Cerebellar nuclear complex (tissue), 1 donor: ENCODE data around the gene MIGA1.
A peak's percentile ranks its signal among the peaks of the same experiment; 100 is the strongest.
"Not testable (repeated sequence)": the region's sequence is repeated elsewhere in the genome, so short reads cannot be mapped to it uniquely, and the experiment has no call there.

Experiments
- DNase-seq, 2 experiments: peaks; one replicate each; lab custom pipeline; 2025; lab: John Stamatoyannopoulos, UW

Gene MIGA1, protein sequence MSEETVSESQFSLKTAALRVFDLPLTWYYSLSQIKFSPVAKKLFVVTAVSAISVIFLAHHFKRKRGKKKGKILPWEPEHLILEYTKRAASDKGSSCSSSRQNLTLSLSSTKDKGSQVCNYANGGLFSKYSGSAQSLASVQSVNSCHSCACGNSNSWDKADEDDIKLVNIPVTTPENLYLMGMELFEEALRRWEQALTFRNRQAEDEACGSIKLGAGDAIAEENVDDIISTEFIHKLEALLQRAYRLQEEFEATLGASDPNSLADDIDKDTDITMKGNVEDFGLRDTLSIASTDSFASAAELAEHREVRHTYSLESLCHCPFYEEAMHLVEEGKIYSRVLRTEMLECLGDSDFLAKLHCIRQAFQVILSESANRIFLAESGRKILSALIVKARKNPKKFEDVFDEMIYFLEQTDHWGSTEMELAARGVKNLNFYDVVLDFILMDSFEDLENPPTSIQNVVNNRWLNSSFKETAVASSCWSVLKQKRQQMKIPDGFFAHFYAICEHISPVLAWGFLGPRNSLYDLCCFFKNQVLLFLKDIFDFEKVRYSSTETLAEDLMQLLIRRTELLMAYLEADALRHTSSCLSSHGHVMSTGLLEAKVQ

DNA sequence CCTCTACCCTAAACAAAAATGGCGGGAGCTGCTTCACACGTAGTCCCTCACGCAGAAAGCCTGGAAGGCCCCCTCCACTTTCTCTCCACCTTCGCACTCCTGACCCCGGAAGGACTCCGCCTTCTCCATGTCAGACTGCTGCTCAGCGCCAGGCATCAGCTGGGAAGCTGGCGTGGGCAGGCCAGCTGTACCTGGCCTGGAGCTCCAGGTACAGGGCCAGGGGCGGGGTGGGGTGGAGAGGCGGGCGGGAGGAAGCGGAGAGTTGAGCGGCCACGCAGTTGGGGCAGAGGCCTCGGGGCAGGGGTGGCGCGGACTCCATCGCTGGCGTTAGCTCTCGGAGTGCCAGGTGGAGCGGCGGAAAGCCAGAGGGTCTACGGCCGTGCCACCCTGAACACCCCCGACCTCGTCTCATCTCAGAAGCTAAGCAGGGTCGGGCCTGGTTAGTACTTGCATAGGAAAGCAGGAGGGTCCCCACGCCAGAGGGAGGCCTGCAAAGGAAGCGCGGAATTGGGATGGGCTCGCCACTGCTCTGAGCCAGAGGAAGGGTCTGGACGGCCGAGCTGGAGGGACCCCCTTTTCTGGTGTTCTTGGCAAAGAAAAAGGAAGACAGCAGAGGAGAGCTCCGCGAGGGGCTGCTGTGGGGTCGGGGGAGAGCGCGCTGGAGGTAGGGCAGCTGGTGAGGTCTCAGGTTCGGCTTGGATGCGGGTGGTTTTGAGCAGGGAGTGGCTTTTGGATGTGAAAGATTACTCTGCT, at the start of gene MIGA1:
Gene MIGA1, plus strand, starts transcription at position 121 of the 753 bp plus-strand sequence. CDS start 3,604 bp downstream, outside the sequence.
- DNase-seq, result peak; percentile 68 to 69

DNA sequence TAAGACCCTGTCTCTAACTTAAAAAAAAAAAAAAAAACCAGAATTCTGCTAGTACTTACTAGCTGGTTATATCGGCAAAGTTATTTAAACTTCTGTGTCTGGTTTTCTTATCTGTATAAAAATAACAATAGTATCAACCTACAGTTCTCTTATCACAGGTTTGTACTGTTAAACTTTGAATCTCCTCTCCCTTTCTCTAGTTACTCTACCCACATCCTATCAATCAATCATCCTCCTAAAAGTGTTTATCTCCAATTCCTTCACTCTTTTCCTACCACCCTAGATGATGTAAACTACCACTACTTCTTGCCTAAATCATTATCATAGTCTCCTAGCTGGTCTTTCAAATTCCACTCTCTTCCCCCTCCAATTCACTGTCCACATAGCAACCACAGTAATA, 47.4 kb upstream of the MIGA1 start:
- DNase-seq, result no peak

DNA sequence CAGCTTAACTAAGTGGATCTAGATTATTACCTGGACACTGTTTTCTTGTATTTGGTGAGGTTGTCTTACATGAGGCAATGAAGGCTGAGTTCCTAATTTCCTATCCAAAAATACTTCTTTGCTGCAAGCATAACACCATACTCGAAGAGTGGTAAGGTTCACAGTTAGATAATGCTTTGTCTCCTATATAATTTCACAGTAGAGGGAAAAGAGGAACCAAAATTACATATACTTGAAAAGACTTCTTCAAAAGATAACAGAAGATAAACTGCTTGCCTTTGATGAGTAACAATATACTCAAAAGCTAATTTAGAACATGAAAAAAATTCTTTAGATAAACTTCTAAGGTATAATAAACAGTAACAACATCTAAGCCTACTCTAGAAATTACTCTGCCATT, 40.2 kb upstream of the MIGA1 start:
- DNase-seq, result no peak

DNA sequence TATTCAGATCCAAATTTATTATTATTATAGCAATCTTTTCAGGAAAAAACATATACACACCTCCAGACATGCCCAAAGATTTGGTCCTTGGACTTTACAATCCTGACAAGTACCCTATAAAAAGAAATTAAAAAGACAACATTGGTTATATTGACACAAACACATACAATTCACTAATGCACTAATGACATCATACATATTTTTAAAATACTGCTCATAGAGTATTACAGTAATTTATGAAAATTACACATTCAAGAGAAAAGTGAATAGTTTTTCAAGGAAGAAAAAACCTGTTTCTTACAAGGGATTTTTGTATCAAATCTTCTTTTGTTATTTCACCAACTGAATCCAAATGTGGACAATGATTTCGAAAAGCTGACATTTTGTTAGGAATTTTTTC, 38.1 kb upstream of the MIGA1 start:
- DNase-seq, result no peak

DNA sequence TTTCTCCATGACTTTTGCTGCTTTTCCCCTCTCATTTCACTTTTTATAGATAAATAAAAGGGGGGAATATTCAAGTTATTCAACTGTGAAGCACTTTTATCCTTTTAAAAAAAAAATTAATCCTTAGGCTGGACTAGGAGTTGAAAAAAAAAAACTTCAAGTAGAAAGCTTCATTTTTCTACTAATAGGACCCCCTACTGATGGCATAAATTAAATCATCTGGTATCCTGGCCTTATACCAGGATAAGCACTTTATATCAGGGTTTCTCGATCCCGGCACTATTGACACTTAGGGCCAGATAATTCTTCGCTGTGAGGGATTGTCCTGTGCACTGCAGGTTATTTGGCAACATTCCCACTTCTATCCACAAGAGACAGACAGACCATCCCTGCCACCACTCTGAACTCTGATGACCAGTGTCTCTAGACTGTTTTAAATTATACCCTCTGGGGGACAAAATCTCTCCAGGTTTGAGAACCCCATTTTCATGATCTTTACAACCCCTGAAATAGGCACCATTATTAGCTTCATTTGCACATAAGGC, 37.4 kb upstream of the MIGA1 start:
- no peak for DNase-seq

DNA sequence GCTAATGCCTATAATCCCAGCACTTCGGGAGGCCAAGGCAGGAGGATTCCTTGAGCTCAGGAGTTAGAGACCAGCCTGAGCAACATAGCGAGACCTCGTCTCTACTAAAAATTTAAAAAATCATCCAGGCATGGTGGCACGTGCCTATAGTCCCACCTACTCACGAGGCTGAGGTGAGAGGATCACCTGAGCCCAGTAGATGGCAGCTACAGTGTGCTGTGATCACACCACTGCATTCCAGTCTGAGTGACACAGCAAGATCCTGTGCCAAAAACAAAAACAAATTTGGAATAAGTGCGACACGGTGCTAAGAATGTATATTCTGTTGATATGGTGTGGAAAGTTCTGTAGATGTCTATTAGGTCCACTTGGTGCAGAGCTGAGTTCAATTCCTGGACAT, 34.9 kb upstream of the MIGA1 start:
- no peak for DNase-seq

DNA sequence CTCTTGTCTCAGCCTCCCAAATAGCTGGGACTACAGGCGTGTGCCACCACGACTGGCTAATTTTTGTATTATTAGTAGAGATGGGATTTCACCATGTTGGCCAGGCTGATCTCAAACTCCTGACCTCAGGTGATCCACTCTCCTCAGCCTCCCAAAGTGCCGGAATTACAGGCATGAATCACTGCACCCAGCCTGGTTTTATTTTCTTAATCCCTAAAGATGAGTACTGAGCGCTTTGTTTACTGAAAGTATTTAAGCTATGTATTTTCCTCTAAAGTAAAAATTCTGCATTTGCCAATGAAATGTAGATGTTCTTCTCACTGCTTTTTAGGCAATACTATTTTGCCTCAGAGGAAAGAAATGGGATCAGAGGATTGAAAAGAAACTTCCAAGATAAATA, 30.0 kb upstream of the MIGA1 start:
- not testable (repeated sequence) for DNase-seq

DNA sequence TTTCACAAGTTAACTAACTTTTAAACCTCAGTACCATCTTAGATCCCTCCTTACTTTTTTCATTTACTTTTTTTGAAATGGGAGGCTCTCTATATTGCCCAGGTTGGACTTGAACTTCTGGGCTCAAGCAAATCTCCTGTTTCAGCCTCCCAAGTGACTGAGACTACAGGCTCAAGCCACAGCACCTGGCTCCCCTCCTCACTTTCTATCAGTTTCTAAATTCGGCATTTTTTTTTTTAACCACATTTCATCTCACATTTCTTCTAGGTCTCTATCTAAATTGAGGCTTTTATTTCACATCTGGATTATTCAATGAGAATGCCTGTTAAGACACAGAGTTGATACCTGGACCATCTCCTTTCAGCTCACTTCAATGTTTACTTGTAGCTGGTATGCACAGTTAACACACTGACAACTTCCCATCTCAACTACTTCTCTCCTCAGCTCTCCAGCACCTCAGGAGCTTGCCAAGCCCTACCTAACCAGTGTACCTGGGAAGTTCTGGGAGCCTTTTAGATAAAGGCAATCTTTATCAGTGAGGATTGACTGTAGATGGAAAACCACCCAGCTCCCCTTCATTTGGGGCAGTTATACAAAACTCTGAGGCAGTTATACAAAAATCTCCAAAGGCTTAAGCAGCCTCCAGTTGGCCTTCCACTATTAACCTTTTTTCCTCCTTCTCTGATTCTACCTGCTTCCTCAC, 23.2 kb upstream of the MIGA1 start:
- no peak for DNase-seq

DNA sequence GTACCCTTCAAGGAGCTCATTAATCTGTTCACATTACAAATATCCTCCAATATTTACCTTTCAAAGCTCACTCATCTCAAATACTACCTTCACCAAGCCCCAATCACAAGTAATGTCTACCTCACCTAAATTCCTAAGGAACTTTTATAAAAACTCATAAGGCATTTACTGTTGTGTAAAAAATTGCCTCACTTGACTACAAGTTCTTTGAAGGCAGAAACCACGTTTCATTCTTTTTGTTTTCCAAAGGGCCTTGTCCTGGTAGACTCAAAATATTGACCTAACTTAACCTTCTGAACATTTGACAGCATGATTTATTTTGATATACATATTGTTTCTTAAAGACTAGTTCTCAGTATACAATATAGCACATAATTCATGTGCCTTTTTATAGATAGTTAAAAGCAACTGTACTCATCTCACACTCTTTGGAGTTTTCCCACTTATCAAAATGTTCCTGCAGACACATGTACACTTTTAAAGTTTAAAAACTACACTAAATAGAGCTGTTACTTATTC, 22.3 kb upstream of the MIGA1 start:
- no peak for DNase-seq

DNA sequence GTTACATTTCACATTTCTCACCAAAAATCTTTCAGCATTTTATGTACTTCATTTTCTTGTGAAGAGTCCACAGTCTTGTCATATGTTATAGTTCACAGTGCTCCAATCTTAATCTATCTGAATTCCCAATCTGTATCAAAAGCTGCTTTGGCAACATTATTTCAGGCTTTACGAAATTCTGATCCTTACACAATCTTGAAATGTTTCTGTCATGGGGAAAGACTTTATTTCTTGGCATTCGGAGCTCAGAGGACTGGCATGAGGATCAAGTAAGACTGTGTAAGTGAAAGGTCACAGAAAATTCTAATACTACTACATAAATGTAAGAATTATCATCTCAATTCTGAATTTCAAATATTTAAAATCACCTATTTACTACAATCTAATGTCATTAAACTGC, 21.8 kb upstream of the MIGA1 start:
- DNase-seq, result no peak

DNA sequence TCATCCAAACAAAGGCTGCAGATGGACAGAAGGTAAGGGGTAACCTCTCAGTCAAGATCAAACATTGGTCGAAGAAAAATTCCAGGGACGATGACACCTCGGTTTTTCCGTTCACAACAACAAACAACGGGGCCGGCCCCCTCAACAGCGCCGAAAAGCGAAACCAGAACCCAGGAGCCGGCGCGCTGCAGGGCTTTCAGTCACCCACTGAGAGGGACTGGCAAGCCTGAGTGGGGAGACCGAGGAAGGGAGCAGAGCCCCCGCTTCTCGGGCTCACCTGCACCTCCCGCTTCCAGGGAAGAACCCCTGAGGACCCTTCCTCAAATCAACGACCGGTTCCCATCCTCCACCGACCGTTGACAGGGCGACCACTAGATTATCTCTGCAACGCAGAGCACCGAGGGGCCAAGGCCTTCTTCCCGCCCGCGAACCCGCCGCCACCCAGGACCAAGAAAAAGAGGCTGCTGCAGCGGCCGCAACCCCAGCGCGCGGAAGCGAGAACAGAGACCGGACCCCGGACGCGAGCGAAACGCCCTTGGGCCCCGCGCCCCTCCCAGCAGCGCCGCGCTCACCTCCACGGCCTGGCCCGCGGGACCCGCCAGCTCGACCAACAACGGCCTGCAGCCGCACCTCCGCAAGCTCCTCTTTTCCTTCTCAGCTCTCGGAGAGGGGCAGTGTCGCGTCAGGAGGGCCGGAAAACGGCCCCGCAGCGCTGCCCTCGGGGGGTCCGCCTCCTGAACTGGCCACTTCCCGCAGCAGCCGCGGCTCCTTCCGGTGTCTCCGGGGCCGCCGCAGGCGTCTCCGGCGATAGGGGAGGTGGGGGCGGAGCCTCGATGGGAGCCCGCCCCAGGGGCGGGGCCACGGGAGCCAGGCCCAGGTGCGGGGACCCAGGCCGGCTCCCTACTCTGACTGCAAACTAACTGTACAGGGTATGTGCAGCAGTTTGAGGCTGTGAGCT, 20.1 kb upstream of the MIGA1 start, which contains the start of gene USP33:
Gene USP33, minus strand, starts transcription at position 782 of the 958 bp plus-strand sequence. CDS start 18,155 bp downstream, outside the sequence.
- DNase-seq, result peak in 1 of 2 experiments; percentile 50

DNA sequence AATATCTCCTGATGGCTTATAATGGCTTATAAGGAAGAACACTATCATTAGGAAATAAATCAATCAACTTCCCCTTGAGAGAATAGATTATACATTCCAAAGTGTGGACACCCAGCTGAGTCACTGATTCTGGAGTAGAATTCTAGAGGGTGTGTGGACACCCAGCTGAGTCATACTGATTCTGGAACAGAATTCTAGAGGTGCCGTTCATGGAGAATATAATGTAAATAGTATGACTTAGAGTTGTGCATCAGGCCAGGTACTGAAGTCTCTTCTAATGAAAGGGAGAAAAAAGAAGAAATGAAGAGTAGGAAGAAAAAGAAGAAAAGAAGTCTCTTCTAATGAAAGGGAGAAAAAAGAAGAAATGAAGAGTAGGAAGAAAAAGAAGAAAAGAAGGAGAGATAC, 17.4 kb upstream of the MIGA1 start:
- no peak for DNase-seq

DNA sequence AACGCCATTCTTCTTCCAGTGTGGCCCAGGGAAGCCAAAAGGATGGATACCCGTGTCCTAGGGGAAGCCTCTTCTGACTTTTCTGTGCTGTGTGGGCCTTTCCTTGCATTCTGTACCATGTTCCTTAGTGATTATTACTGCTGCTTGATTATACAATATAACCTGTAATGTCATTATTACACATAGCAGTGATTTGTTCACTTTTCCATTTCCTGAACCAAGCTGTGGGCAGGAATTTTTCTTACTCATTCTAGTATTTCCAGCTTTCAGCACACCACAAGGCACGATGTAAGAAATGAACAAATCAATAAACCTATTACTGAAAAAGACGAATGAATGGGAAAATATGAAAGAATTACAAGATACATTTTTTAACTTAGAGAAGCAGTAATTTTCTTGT, 11.4 kb upstream of the MIGA1 start:
- DNase-seq, result no peak

DNA sequence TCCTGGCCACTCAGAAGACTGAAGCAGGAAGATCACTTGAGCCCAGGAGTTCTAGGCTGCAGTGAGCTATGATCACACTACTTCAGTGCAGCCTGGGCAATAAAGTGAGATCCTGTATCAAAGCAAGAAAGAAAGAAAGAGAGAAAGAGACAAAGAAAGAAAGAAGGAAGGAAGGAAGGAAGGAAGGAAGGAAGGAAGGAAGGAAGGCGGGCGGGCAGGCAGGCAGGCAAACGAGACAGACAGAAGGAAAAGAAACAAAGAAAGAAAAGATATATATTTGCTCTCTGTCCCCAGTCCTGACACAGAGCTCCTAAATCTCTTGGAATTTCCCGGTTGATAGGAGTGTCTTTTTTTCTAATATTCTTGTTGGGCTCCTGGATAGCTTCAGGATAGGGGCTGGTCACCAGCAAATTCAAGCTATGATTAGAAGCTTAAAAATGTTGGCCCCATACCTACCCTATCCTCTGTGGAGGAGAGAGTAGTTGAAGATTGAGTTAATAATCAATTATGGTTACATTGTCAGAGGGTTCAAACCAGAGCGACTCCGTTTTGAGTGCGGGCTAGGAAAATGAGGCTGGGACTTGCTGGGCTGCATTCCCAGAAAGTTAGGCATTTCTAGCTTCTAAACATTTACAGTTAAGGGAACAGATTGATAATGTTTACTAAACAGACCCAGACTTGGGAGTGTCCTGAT, 3.3 kb upstream of the MIGA1 start:
- DNase-seq, result no peak

DNA sequence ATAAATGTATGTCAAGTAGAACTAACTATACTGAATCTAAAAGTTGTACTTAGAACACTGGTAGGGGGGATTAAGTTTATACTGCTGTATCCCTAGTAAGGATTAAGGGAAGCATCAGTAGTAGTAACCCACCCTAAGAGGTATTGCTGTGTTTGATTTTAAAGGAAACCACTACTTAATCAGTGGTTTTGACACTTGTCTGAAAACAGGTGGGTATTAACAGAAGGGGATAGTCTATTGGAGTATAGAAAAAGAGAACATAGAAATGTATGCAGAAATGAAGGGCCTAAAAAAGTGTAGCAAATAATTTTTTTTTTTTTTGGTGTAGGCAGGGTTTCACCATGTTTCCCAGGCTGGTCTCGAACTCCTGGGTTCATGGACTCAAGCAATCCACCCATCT, 2.2 kb downstream of the MIGA1 start:
- DNase-seq, result no peak

DNA sequence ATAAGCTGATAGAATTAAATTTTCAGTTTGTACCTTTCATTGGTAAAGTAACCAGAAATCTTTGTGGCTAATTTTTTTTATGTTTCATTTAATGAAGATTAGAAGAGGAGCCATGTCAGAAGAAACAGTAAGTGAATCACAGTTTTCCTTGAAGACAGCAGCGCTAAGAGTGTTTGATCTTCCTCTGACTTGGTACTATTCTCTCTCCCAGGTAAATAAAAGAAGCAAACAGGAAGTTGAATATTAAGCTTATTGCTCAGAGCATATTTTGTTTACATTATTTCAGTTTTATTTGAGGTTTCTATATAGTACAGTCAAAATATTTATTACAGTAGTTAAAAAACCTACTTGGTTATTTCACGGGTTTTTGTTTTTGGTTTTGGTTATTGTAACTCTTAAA, 3.7 kb downstream of the MIGA1 start:
- no peak for DNase-seq

DNA sequence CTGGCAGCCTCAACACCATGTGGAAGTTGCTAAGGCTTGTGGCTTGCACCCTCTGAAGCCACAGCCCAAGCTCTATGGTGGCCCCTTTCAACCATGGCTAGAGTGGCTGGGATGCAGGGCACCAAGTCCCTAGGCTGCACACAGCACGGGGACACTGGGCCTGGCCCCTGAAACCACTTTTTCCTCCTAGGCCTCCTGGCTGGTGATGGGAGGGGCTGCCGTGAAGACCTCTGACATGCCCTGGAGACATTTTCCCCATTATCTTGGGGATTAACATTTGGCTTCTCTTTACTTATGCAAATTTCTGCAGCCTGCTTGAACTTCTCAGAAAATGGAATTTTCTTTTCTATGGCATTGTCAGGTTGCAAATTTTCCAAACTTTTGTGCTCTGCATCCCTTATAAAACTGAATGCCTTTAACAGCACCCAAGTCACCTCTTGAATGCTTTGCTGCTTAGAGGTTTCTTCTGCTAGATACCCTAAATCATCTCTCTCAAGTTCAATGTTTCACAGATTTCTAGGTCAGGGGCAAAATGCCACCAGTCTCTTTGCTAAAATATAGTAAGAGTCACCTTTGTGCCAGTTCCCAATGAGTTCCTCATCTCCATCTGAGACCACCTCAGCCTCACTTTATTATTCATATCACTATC, 6.8 kb downstream of the MIGA1 start:
- not testable (repeated sequence) for DNase-seq

DNA sequence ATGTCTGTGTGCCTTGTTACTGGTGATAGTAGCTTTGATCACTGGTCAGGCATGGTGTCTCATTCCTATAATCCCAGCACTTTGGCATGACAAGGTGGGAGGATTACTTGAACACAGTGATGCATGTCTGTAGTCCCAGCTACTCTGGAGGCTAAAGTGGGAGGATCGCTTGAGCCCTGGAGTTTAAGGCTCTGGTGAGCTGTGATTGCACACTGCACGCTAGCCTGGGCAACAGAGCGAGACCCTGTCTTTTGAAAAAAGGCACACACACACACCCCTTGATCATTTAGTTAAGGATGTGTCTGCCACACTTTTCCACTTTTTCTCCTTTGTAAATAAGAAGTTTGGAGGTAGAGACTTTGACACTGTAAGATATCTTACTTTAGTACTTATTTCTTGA, 15.1 kb downstream of the MIGA1 start:
- no peak for DNase-seq

DNA sequence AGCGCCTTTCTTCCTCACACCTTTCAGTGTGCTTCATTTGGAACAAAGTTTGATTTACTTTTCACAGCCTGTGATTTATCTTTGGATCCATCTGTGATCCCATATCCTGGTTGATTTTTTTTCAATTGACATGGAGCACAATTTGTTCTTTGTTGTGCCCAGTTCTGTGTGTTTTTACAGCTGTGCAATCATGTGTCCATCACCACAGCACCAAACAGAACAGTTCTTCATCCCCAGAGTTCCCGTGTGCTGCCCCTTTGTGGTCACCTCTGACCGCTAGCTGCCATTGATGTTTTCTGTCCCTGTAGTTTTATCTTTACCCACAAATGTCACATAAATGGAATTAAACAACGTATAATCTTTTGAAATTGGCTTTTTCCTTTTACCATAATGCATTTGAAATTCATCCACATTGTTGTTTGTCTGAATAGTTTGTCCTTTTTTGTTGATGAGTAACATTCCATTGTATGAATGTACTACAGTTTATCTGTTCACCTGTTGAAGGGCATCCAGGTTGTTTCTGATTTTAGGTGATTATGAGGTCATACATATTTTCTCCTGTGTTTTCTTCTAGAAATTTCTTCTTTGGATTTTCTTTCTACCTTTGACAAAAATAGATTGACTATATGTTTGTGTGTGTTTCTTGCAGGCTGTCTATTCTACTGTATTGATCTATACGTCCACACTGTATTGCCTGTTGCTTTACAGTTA, 17.4 kb downstream of the MIGA1 start:
- no peak for DNase-seq
